ENCODE measurements around the gene EHMT2.

DNA sequence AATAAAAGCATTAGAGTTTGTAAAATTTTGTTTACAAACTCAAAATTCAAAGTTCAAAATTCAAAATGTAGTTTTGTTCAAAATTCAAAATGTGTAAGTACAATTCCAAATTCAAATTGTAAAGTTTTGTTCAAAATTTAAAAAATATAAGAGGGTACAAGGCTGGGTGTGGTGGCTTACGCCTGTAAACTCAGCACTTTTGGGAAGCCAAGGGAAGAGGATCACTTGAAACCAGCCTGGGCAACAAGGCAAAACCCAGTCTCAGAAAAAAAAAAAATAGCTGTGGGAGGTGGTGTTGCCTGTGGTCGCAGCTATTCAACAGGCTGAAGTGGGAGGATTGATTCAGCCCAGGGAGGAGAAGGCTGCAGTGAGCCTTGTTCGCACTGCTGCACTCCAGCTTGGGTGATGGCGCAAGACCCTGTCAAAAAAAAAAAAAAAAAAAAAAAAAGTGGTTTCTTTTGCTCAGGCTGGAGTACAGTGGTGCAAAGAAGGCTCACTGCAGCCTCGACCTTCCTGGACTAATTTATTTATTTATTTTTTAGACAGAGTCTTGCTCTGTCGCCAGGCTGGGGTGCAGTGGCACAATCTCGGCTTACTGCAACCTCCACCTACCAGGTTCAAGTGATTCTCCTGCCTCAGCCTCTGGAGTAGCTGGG, 9.8 kb upstream of the EHMT2 start:
- no peak for TF ChIP-seq POLR2A (IDR thresholded peaks at IDR 0.05; ENCODE audit: low read length)
- TF ChIP-seq, protein P1, sequence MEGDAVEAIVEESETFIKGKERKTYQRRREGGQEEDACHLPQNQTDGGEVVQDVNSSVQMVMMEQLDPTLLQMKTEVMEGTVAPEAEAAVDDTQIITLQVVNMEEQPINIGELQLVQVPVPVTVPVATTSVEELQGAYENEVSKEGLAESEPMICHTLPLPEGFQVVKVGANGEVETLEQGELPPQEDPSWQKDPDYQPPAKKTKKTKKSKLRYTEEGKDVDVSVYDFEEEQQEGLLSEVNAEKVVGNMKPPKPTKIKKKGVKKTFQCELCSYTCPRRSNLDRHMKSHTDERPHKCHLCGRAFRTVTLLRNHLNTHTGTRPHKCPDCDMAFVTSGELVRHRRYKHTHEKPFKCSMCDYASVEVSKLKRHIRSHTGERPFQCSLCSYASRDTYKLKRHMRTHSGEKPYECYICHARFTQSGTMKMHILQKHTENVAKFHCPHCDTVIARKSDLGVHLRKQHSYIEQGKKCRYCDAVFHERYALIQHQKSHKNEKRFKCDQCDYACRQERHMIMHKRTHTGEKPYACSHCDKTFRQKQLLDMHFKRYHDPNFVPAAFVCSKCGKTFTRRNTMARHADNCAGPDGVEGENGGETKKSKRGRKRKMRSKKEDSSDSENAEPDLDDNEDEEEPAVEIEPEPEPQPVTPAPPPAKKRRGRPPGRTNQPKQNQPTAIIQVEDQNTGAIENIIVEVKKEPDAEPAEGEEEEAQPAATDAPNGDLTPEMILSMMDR (IDR thresholded peaks at IDR 0.05) = no peak
- no peak for TF ChIP-seq HEYL (CRISPR knock-in tag; IDR thresholded peaks at IDR 0.05)

All from A549 (cell line).